Mesothelial cell of epicardium (in vitro differentiated cells): ENCODE data around the gene SV2B. TPM values are rescaled to one million over a fixed set of nuclear protein-coding genes. Genes with fewer than 3 reads are reported as not detected.

ENCODE experiments used
- DNase-seq, 2 experiments: peaks; one replicate each; pipeline ENCODE4 v3.0.0; 2021; ENCODE audit warnings: low spot score in 2 of 2; ENCODE audit not compliant: unreplicated experiment in 2 of 2
- H3K27ac Mint-ChIP-seq: 2 replicates; pipeline ENCODE4 v1.8.0; 2021; ENCODE audit warnings: mixed read lengths
- H3K27me3 Mint-ChIP-seq: 2 replicates; pipeline ENCODE4 v1.8.0; 2021; ENCODE audit warnings: low read depth, mixed read lengths
- H3K36me3 Mint-ChIP-seq: 2 replicates; pipeline ENCODE4 v1.8.0; 2021; ENCODE audit warnings: mixed read lengths
- H3K4me1 Mint-ChIP-seq: 2 replicates; pipeline ENCODE4 v1.8.0; 2021; ENCODE audit warnings: mixed read lengths
- H3K4me3 Mint-ChIP-seq: 2 replicates; pipeline ENCODE4 v1.8.0; 2021; ENCODE audit warnings: mild to moderate bottlenecking, moderate library complexity, mixed read lengths
- H3K9me3 Mint-ChIP-seq: 2 replicates; pipeline ENCODE4 v1.8.0; 2021; ENCODE audit warnings: mixed read lengths
- CTCF ChIP-seq: fragments of 200-600 bp; sonication (generic); IDR thresholded peaks from one replicate; pipeline ENCODE4 v1.5.0; 2021; ENCODE audit warnings: antibody characterized with exemption; ENCODE audit not compliant: unreplicated experiment
- total RNA-seq: library from RNA; stranded (reverse); gene quantifications from 3 replicates; pipeline ENCODE4 v1.2.1, GENCODE V29; 2021

Gene SV2B
- total RNA-seq, 1 donor from 2014 or later: 0.29 TPM

- Mint-ChIP-seq H3K36me3 (no peaks in the 10 kb centered on the region), H3K4me3 (no peak overlapping the region), H3K4me1 (no peaks in the 10 kb centered on the region), H3K27me3 (peaks cover 34% of the 10 kb centered on the region), H3K27ac (no peak overlapping the region), H3K9me3 (peaks cover 8% of the 10 kb centered on the region)
- DNase-seq: no peak
- TF ChIP-seq CTCF: no peak
These were observed 33.5 kb downstream of the SV2B start for GRCh38 chr15:91133511-91133910.

- Mint-ChIP-seq H3K27me3 (peaks cover 46% of the 10 kb centered on the region), H3K4me3 (no peak overlapping the region), H3K27ac (no peak overlapping the region), H3K4me1 (no peaks in the 10 kb centered on the region), H3K36me3 (no peaks in the 10 kb centered on the region), H3K9me3 (peaks cover 8% of the 10 kb centered on the region)
- no peak for DNase-seq
- no peak for TF ChIP-seq CTCF
These were observed 35.4 kb downstream of the SV2B start for GRCh38 chr15:91135201-91136130.

GRCh38 chr15:91136386-91136923, 36.4 kb downstream of the SV2B start:
- H3K27ac Mint-ChIP-seq: no peak overlapping the region
- no peak for TF ChIP-seq CTCF
- no peaks in the 10 kb centered on the region for H3K4me1 Mint-ChIP-seq
- peaks cover 53% of the 10 kb centered on the region for H3K27me3 Mint-ChIP-seq
- H3K36me3 Mint-ChIP-seq: no peaks in the 10 kb centered on the region
- no peak overlapping the region for H3K4me3 Mint-ChIP-seq
- H3K9me3 Mint-ChIP-seq: peaks cover 8% of the 10 kb centered on the region
- no peak for DNase-seq

- Mint-ChIP-seq H3K27me3 (peaks cover 73% of the 10 kb centered on the region), H3K36me3 (no peaks in the 10 kb centered on the region), H3K27ac (no peak overlapping the region), H3K4me3 (no peak overlapping the region), H3K4me1 (no peaks in the 10 kb centered on the region), H3K9me3 (peaks cover 9% of the 10 kb centered on the region)
- no peak for TF ChIP-seq CTCF
- DNase-seq: no peak
These were observed 40.5 kb downstream of the SV2B start for GRCh38 chr15:91140601-91141000.

GRCh38 chr15:91141097-91141496, 41.0 kb downstream of the SV2B start:
- Mint-ChIP-seq H3K27me3 (peaks cover 68% of the 10 kb centered on the region), H3K36me3 (no peaks in the 10 kb centered on the region), H3K4me1 (no peaks in the 10 kb centered on the region), H3K27ac (no peak overlapping the region), H3K4me3 (no peak overlapping the region), H3K9me3 (peaks cover 14% of the 10 kb centered on the region)
- DNase-seq: no peak
- no peak for TF ChIP-seq CTCF
